ENCODE data around the gene PAM.

The PAM gene

DNA sequence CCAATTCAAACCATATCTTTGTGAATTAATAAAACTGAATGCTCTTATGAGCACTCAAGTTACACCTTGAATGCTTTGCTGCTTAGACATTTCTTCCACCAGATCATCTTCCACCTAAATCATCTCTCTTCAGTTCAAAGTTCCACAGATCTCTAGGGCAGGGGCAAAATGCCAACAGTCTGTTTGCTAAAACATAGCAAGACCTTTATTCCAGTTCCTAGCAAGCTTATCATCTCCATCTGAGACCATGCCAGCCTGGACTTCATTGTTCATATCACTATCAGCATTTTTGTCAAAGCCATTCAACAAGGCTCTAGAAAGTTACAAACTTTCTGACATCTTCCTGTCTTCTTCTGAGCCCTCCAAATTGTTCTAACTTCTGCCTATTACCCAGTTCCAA, 245.0 kb downstream of the PAM start:
- Histone ChIP-seq H3K4me1 (ENCODE audit: insufficient read depth, poor library complexity, severe bottlenecking) (no peaks in the 10 kb centered on the region), H3K36me3 (ENCODE audit: low read depth) (0 out of 2 replicates have a peak, but pooled peaks cover 3% of the 10 kb centered on the region), H3K9me3 (ENCODE audit: severe bottlenecking) (no peaks in the 10 kb centered on the region), H3K4me3 (ENCODE audit: severe bottlenecking) (no peak overlapping the region), H3K27ac (ENCODE audit: poor library complexity, severe bottlenecking) (no peak overlapping the region), H3K27me3 (ENCODE audit: insufficient read depth, poor library complexity, severe bottlenecking) (no peaks in the 10 kb centered on the region)
- ATAC-seq (ENCODE audit: low read depth) (no peak), DNase-seq (ENCODE audit: low spot score) (no peak)
- TF ChIP-seq, protein P1, sequence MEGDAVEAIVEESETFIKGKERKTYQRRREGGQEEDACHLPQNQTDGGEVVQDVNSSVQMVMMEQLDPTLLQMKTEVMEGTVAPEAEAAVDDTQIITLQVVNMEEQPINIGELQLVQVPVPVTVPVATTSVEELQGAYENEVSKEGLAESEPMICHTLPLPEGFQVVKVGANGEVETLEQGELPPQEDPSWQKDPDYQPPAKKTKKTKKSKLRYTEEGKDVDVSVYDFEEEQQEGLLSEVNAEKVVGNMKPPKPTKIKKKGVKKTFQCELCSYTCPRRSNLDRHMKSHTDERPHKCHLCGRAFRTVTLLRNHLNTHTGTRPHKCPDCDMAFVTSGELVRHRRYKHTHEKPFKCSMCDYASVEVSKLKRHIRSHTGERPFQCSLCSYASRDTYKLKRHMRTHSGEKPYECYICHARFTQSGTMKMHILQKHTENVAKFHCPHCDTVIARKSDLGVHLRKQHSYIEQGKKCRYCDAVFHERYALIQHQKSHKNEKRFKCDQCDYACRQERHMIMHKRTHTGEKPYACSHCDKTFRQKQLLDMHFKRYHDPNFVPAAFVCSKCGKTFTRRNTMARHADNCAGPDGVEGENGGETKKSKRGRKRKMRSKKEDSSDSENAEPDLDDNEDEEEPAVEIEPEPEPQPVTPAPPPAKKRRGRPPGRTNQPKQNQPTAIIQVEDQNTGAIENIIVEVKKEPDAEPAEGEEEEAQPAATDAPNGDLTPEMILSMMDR (IDR thresholded peaks at IDR 0.05; ENCODE audit: poor library complexity, severe bottlenecking), result no peak

DNA sequence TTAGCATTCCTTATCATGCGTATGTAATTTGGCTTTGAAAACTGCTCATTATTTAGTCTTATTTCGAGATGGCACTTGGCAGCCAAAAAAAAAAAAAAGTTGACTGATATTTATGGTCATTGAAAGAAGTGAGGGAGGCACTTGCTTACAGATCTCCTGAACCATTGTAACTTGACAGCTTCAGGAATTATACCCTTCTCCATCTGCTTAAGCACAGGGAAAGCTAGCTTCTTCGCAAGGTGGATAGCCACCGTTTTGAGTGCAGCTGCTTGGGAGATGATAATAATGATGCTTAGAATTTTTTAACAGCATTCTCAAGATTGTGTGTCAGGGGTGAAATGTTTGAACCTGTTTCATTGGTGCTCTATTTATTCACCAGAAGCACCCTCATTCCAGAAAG, 248.8 kb downstream of the PAM start:
- DNase-seq (ENCODE audit: low spot score) (no peak), ATAC-seq (ENCODE audit: low read depth) (no peak)
- H3K4me3 ChIP-seq (ENCODE audit: severe bottlenecking), result no peak overlapping the region
- TF ChIP-seq, protein P1 (IDR thresholded peaks at IDR 0.05; ENCODE audit: poor library complexity, severe bottlenecking), result no peak
- peaks cover 20% of the 10 kb centered on the region for H3K36me3 ChIP-seq (ENCODE audit: low read depth)
- no peaks in the 10 kb centered on the region for H3K27me3 ChIP-seq (ENCODE audit: insufficient read depth, poor library complexity, severe bottlenecking)
- no peak overlapping the region for H3K27ac ChIP-seq (ENCODE audit: poor library complexity, severe bottlenecking)
- no peaks in the 10 kb centered on the region for H3K9me3 ChIP-seq (ENCODE audit: severe bottlenecking)
- no peaks in the 10 kb centered on the region for H3K4me1 ChIP-seq (ENCODE audit: insufficient read depth, poor library complexity, severe bottlenecking)

DNA sequence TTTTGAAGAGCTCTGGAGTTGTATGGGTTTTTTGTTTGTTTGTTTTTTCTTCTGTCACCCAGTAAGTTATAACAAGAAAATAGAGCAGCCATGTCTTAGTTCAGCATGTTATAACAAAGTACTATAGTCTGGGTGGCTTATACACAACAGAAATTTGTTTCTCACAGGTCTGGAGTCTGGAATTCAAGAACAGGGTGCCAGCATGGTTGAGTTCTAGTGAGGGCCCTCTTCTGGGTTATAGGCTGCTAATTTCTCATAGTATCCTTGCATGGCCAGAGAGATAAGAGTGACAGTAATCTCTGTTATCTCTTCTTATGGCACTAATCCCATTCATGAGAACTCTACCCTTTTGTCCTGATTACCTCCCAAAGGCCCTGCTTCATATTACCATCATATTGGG, 250.2 kb downstream of the PAM start:
- Histone ChIP-seq H3K4me1 (ENCODE audit: insufficient read depth, poor library complexity, severe bottlenecking) (no peaks in the 10 kb centered on the region), H3K4me3 (ENCODE audit: severe bottlenecking) (no peak overlapping the region), H3K36me3 (ENCODE audit: low read depth) (peaks cover 32% of the 10 kb centered on the region), H3K27ac (ENCODE audit: poor library complexity, severe bottlenecking) (no peak overlapping the region), H3K9me3 (ENCODE audit: severe bottlenecking) (no peaks in the 10 kb centered on the region), H3K27me3 (ENCODE audit: insufficient read depth, poor library complexity, severe bottlenecking) (no peaks in the 10 kb centered on the region)
- ATAC-seq (ENCODE audit: low read depth), result no peak
- TF ChIP-seq, protein P1 (IDR thresholded peaks at IDR 0.05; ENCODE audit: poor library complexity, severe bottlenecking), result no peak
- no peak for DNase-seq (ENCODE audit: low spot score)

DNA sequence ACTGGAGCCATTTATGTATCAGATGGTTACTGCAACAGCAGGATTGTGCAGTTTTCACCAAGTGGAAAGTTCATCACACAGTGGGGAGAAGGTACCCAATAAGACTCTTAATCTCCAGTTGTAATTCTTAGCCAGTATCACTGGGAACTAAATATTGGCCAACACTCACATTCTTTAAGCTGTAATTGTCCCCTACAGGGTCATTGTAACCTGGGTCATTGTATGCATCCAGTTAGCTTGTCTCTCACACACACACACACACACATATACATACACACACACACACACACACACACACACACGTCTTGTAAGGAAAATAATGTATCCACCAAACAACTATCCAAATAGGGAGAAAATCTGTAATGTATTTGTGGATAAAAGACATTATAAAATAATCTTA, 251.8 kb downstream of the PAM start:
- Histone ChIP-seq H3K36me3 (ENCODE audit: low read depth) (peaks cover 32% of the 10 kb centered on the region), H3K9me3 (ENCODE audit: severe bottlenecking) (no peaks in the 10 kb centered on the region), H3K4me3 (ENCODE audit: severe bottlenecking) (no peak overlapping the region), H3K4me1 (ENCODE audit: insufficient read depth, poor library complexity, severe bottlenecking) (no peaks in the 10 kb centered on the region), H3K27me3 (ENCODE audit: insufficient read depth, poor library complexity, severe bottlenecking) (no peaks in the 10 kb centered on the region), H3K27ac (ENCODE audit: poor library complexity, severe bottlenecking) (no peak overlapping the region)
- TF ChIP-seq, protein P1 (IDR thresholded peaks at IDR 0.05; ENCODE audit: poor library complexity, severe bottlenecking), result no peak
- DNase-seq (ENCODE audit: low spot score) (no peak), ATAC-seq (ENCODE audit: low read depth) (no peak)

DNA sequence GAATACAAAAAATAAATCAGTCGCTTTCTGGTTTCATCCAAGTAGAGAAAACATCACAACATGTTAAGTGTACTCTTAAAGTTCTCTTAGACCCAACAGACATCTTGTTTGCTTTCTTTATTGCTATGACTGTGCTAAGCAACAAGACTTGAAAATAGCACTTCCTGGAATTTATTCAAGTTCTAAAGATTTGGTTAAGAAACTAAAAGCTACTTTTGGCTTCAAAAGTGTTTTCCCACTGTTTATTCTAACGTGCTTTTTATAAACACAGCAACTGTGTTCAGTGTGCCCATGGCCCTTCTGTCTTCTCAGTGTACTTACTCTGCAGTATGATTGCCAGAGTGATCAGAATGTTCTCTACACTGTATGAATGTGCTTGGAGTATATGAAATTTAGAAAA, 255.1 kb downstream of the PAM start:
- DNase-seq (ENCODE audit: low spot score) (no peak), ATAC-seq (ENCODE audit: low read depth) (no peak)
- no peak overlapping the region for H3K27ac ChIP-seq (ENCODE audit: poor library complexity, severe bottlenecking)
- H3K4me1 ChIP-seq (ENCODE audit: insufficient read depth, poor library complexity, severe bottlenecking), result no peaks in the 10 kb centered on the region
- H3K27me3 ChIP-seq (ENCODE audit: insufficient read depth, poor library complexity, severe bottlenecking), result no peaks in the 10 kb centered on the region
- H3K4me3 ChIP-seq (ENCODE audit: severe bottlenecking), result no peak overlapping the region
- H3K9me3 ChIP-seq (ENCODE audit: severe bottlenecking), result no peaks in the 10 kb centered on the region
- TF ChIP-seq, protein P1 (IDR thresholded peaks at IDR 0.05; ENCODE audit: poor library complexity, severe bottlenecking), result no peak
- peaks cover 39% of the 10 kb centered on the region for H3K36me3 ChIP-seq (ENCODE audit: low read depth)
